ENCODE results near the gene PIGQ.

PIGQ gene

GRCh38 chr16:569445-570254 is at the start of gene PIGQ:
TSS of gene PIGQ (plus strand) at chr16:569968. CDS start at chr16:574075, 4,107 bp downstream.
- peak; percentile 71 for DNase-seq

GRCh38 chr16:520847-521246 is 48.9 kb upstream of the PIGQ start:
- DNase-seq = no peak

- DNase-seq = no peak
Measured at GRCh38 chr16:521381-522210, 48.2 kb upstream of the PIGQ start.

GRCh38 chr16:522320-523096 is 47.3 kb upstream of the PIGQ start:
- DNase-seq = no peak

GRCh38 chr16:523097-523741 is 46.5 kb upstream of the PIGQ start:
- DNase-seq = no peak

- no peak for DNase-seq
Measured at GRCh38 chr16:524274-525040, 45.3 kb upstream of the PIGQ start.

GRCh38 chr16:525123-525519 is 44.6 kb upstream of the PIGQ start:
- DNase-seq = no peak

GRCh38 chr16:525520-526180 is 44.1 kb upstream of the PIGQ start:
- DNase-seq = peak; percentile 23

- peak; percentile 2 for DNase-seq
Measured at GRCh38 chr16:526181-527014, 43.4 kb upstream of the PIGQ start.

- peak; percentile 94 for DNase-seq
Measured at GRCh38 chr16:527015-527903, 42.5 kb upstream of the PIGQ start, which contains the start of gene CAPN15. TSS of gene CAPN15 (plus strand) at chr16:527712. CDS start at chr16:546839, 19,127 bp downstream.

- peak; percentile 56 for DNase-seq
Measured at GRCh38 chr16:528111-529011, 41.4 kb upstream of the PIGQ start.

- DNase-seq = peak; percentile 8
Measured at GRCh38 chr16:529012-529575, 40.7 kb upstream of the PIGQ start.

- no peak for DNase-seq
Measured at GRCh38 chr16:530111-530817, 39.5 kb upstream of the PIGQ start.

GRCh38 chr16:531494-532125 is 38.2 kb upstream of the PIGQ start:
- no peak for DNase-seq

- DNase-seq = no peak
Measured at GRCh38 chr16:533391-534123, 36.2 kb upstream of the PIGQ start.

GRCh38 chr16:534135-534534 is 35.6 kb upstream of the PIGQ start:
- no peak for DNase-seq

All from suppressor macrophage treated with lipopolysaccharide for 4 hours (primary cell).